Parathyroid adenoma (tissue), 2 donors: ENCODE measurements around the gene ETS1.

ENCODE experiments used
- H2AFZ ChIP-seq: fragments of 300-600 bp; sonication (generic); one replicate; pipeline ENCODE4 v1.7.0; 2017; ENCODE audit warnings: antibody characterized with exemption, mild to moderate bottlenecking
- H3K27ac ChIP-seq: fragments of 300-600 bp; sonication (generic); one replicate; pipeline ENCODE4 v1.7.0; 2017
- H3K27me3 ChIP-seq: fragments of 300-600 bp; sonication (generic); one replicate; pipeline ENCODE4 v1.7.0; 2017; ENCODE audit warnings: low read length; ENCODE audit not compliant: control insufficient read depth, insufficient read depth
- H3K36me3 ChIP-seq: fragments of 300-600 bp; sonication (generic); one replicate; pipeline ENCODE4 v1.7.0; 2017; ENCODE audit warnings: low read length; ENCODE audit not compliant: control insufficient read depth, insufficient read depth
- H3K4me1 ChIP-seq: fragments of 300-600 bp; sonication (generic); one replicate; pipeline ENCODE4 v1.7.0; 2017; ENCODE audit warnings: control low read depth
- H3K4me2 ChIP-seq: fragments of 300-600 bp; sonication (generic); one replicate; pipeline ENCODE4 v1.7.0; 2017; ENCODE audit warnings: low read length
- H3K4me3 ChIP-seq: fragments of 300-600 bp; sonication (generic); one replicate; pipeline ENCODE4 v1.7.0; 2017; ENCODE audit warnings: low read depth, low read length
- H3K79me2 ChIP-seq: fragments of 300-600 bp; sonication (generic); one replicate; pipeline ENCODE4 v1.7.0; 2017; ENCODE audit warnings: control low read depth
- H3K9ac ChIP-seq: fragments of 300-600 bp; sonication (generic); one replicate; pipeline ENCODE4 v1.7.0; 2017; ENCODE audit warnings: mild to moderate bottlenecking
- H3K9me3 ChIP-seq: fragments of 300-600 bp; sonication (generic); one replicate; pipeline ENCODE4 v1.7.0; 2017; ENCODE audit warnings: low read length; ENCODE audit not compliant: control insufficient read depth
- CTCF ChIP-seq: fragments of 300-600 bp; sonication (generic); IDR thresholded peaks from one replicate; pipeline ENCODE4 v1.7.0; 2017; ENCODE audit warnings: antibody characterized with exemption, mild to moderate bottlenecking
- donor health status: primary hyperparathyroidism.

Gene ETS1

DNA sequence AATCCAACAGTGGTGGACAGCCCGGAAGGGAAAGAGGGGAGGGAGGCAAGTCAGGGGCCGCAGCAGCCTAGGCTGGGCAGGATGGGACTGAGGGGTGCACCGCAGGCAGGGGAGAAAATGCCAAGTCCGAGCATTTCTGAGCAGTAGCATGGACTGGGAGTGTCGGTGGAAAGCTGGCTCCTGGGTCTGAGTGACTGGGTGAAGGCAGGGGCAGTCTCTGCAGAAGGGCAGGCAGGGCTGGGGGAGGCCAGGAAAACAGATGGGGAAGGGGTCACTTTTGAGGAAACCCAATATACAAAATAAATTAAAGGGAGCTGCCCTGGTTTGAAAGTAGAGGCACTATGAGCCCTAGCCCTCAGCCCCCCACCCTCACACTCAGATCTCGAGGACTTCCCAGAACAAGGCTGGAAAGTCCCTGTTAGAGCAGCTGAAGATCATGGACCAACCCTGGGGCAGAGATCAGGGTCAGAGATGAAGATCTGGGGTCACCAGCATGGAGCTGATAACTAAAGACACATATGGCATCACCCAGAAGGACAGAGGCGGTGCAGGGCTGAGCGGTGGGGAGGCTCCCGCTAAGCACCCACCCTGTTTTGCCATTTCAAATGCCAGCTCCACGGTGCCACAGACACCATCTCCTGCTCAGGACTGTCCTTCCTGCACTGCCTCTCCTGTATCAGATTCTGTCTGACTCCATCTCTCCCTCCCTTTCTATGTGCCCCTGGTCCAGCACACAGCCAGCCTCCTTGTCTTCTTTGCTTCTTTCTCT is 32.4 kb upstream of the ETS1 start:
- no peak overlapping the region for H3K9ac ChIP-seq
- H3K4me1 ChIP-seq, result no peaks in the 10 kb centered on the region
- no peaks in the 10 kb centered on the region for H3K36me3 ChIP-seq
- H3K4me3 ChIP-seq, result no peak overlapping the region
- no peak overlapping the region for H3K27ac ChIP-seq
- no peak overlapping the region for H3K4me2 ChIP-seq
- no peaks in the 10 kb centered on the region for H3K79me2 ChIP-seq
- no peak for TF ChIP-seq CTCF
- no peak overlapping the region for H2AFZ ChIP-seq
- no peaks in the 10 kb centered on the region for H3K27me3 ChIP-seq
- H3K9me3 ChIP-seq, result no peaks in the 10 kb centered on the region

GRCh38 chr11:128619007-128619406 is 31.6 kb upstream of the ETS1 start:
- Histone ChIP-seq H3K4me1 (no peaks in the 10 kb centered on the region), H3K36me3 (no peaks in the 10 kb centered on the region), H3K27ac (no peak overlapping the region), H3K9ac (no peak overlapping the region), H3K79me2 (no peaks in the 10 kb centered on the region), H2AFZ (no peak overlapping the region), H3K4me3 (no peak overlapping the region), H3K9me3 (no peaks in the 10 kb centered on the region), H3K27me3 (no peaks in the 10 kb centered on the region), H3K4me2 (no peak overlapping the region)
- no peak for TF ChIP-seq CTCF

- no peak for TF ChIP-seq CTCF
- no peak overlapping the region for H3K4me2 ChIP-seq
- H3K4me3 ChIP-seq, result no peak overlapping the region
- H3K27me3 ChIP-seq, result no peaks in the 10 kb centered on the region
- H2AFZ ChIP-seq, result no peak overlapping the region
- no peaks in the 10 kb centered on the region for H3K79me2 ChIP-seq
- no peaks in the 10 kb centered on the region for H3K4me1 ChIP-seq
- no peak overlapping the region for H3K9ac ChIP-seq
- H3K36me3 ChIP-seq, result no peaks in the 10 kb centered on the region
- H3K9me3 ChIP-seq, result no peaks in the 10 kb centered on the region
- H3K27ac ChIP-seq, result no peak overlapping the region
Measured at GRCh38 chr11:128618603-128619002, 31.2 kb upstream of the ETS1 start.

DNA sequence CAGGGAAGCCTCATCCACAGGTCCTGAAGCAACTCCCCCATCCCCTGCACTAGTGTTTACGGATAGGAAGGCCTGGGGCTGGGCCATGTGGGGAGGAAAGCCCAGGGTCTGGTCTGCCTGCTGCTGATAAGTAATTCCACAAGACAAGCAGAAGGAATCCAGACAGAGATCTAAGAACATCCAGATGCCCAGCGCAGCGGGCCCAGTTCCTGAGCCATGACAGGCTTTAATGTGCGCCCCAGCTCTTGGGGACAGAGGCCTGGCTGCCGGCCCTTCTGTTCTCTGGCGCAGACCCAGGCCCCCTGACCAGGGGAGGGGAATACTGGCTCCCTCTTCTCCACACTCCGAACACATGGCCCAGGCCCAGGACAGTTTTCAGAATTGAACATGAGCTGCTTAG is 28.8 kb upstream of the ETS1 start:
- Histone ChIP-seq H3K4me2 (no peak overlapping the region), H3K27ac (no peak overlapping the region), H3K9me3 (no peaks in the 10 kb centered on the region), H3K4me3 (no peak overlapping the region), H3K79me2 (no peaks in the 10 kb centered on the region), H3K27me3 (no peaks in the 10 kb centered on the region), H3K36me3 (no peaks in the 10 kb centered on the region), H3K4me1 (no peaks in the 10 kb centered on the region), H2AFZ (no peak overlapping the region), H3K9ac (no peak overlapping the region)
- TF ChIP-seq CTCF, result no peak

DNA sequence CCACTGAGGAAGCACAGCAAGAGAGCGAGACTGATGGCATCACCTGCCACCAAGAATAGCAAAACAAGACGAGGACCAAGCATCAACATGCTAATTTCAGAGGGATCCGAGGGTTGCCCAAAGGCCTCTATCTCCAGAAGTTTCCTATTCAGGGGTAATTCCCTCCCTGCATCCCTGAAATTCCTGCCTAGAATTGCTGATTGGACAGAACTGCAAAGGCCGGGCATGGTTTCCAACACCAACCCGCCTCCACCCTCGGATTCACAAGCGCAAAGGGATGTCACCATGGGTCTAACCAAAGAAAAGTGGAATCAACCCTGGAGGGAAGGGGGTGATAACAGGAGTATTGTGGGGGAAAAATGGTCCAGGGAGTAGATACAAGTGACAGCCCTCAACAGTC is 28.3 kb upstream of the ETS1 start:
- H3K79me2 ChIP-seq, result no peaks in the 10 kb centered on the region
- no peaks in the 10 kb centered on the region for H3K4me1 ChIP-seq
- no peak for TF ChIP-seq CTCF
- H3K4me2 ChIP-seq, result no peak overlapping the region
- no peak overlapping the region for H3K27ac ChIP-seq
- H3K9me3 ChIP-seq, result no peaks in the 10 kb centered on the region
- no peaks in the 10 kb centered on the region for H3K27me3 ChIP-seq
- no peak overlapping the region for H2AFZ ChIP-seq
- no peak overlapping the region for H3K9ac ChIP-seq
- H3K36me3 ChIP-seq, result no peaks in the 10 kb centered on the region
- H3K4me3 ChIP-seq, result no peak overlapping the region
